DND-41 (cell line): ENCODE data around the gene CAPN5.

Source experiments
- EZH2 ChIP-seq: IDR thresholded peaks from 3 replicates; pipeline ENCODE4 v1.6.1; 2012; ENCODE audit warnings: borderline replicate concordance, low read depth, mild to moderate bottlenecking, moderate library complexity, low read length, inconsistent platforms; ENCODE audit not compliant: severe bottlenecking
- TF ChIP-seq, protein P1 (sequence below): IDR thresholded peaks from 2 replicates; pipeline ENCODE4 v1.5.1; 2012; ENCODE audit warnings: borderline replicate concordance, low read length, moderate library complexity, mild to moderate bottlenecking; ENCODE audit not compliant: poor library complexity, severe bottlenecking; ENCODE audit errors: extremely low read depth

DNA sequence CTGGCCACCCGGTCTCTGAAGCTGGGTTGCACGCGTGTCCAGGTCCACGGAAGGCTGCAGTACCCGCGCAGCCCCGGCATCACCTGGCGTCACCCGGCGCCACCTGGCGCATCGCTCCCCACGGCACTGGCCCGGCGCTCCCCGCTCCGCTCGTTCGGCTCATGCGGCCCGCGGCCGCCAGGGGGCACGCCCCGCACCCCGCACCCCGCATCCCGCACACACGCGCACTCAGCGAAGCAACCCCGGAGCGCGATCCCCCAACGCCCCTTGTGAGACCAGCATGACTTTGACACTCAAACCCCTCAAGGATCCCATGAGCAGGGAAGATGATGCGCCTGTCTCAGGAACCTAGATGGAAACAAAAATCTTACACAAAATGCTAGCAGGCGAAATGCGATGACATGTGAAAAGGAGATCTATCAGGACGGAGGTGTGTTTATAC lies 20.7 kb upstream of the CAPN5 start:
- TF ChIP-seq, protein P1, sequence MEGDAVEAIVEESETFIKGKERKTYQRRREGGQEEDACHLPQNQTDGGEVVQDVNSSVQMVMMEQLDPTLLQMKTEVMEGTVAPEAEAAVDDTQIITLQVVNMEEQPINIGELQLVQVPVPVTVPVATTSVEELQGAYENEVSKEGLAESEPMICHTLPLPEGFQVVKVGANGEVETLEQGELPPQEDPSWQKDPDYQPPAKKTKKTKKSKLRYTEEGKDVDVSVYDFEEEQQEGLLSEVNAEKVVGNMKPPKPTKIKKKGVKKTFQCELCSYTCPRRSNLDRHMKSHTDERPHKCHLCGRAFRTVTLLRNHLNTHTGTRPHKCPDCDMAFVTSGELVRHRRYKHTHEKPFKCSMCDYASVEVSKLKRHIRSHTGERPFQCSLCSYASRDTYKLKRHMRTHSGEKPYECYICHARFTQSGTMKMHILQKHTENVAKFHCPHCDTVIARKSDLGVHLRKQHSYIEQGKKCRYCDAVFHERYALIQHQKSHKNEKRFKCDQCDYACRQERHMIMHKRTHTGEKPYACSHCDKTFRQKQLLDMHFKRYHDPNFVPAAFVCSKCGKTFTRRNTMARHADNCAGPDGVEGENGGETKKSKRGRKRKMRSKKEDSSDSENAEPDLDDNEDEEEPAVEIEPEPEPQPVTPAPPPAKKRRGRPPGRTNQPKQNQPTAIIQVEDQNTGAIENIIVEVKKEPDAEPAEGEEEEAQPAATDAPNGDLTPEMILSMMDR = peak; percentile 1
- TF ChIP-seq EZH2 = no peak
